SW480 (cell line): ENCODE data around the gene BEND4.

Experiments used
- DNase-seq: peaks from one replicate; pipeline ENCODE4 v3.0.0-alpha.2; 2016; ENCODE audit warnings: low spot score

BEND4 gene

GRCh38 chr4:42104521-42104920 is 47.9 kb downstream of the BEND4 start:
- DNase-seq = no peak

- DNase-seq = peak; percentile 50
Measured at GRCh38 chr4:42101446-42101975, 50.9 kb downstream of the BEND4 start.

- no peak for DNase-seq
Measured at GRCh38 chr4:42088386-42088785, 64.1 kb downstream of the BEND4 start.

- no peak for DNase-seq
Measured at GRCh38 chr4:42083816-42084215, 68.6 kb downstream of the BEND4 start.

GRCh38 chr4:42080306-42080705 is 72.1 kb downstream of the BEND4 start:
- no peak for DNase-seq

- DNase-seq = no peak
Measured at GRCh38 chr4:42078184-42078801, 74.2 kb downstream of the BEND4 start.

- no peak for DNase-seq
Measured at GRCh38 chr4:42074294-42074693, 78.2 kb downstream of the BEND4 start.

- no peak for DNase-seq
Measured at GRCh38 chr4:42070463-42070862, 82.0 kb downstream of the BEND4 start.

- no peak for DNase-seq
Measured at GRCh38 chr4:42067264-42067663, 85.2 kb downstream of the BEND4 start.

- no peak for DNase-seq
Measured at GRCh38 chr4:42066402-42066801, 86.1 kb downstream of the BEND4 start.
